Astrocyte (in vitro differentiated cells and primary cell): Measurements from ENCODE around the gene HERC2. TPM values are rescaled to one million over a fixed set of nuclear protein-coding genes. Genes with fewer than 3 reads are reported as not detected.

Experiments
- DNase-seq: peaks from one replicate; pipeline ENCODE4 v3.0.0-alpha.2; 2010; ENCODE audit warnings: low read depth
- FAIRE-seq: peaks from 2 replicates; lab custom pipeline; 2011; peaks lifted over from hg19 to GRCh38; lab: Jason Lieb, UNC
- H2AFZ ChIP-seq: 2 replicates; pipeline ENCODE4 v1.6.0; 2012; ENCODE audit warnings: low read depth, low read length, inconsistent platforms
- H3K27ac ChIP-seq: 2 replicates; pipeline ENCODE4 v1.5.1; 2011; ENCODE audit warnings: low read depth, low read length, inconsistent platforms
- H3K27me3 ChIP-seq: 2 replicates; pipeline ENCODE4 v1.6.0; 2011; ENCODE audit warnings: low read length, inconsistent platforms; ENCODE audit not compliant: insufficient read depth
- H3K36me3 ChIP-seq: 2 replicates; pipeline ENCODE4 v1.5.1; 2011; ENCODE audit warnings: low read length, inconsistent platforms; ENCODE audit not compliant: insufficient read depth
- H3K4me1 ChIP-seq: 2 replicates; pipeline ENCODE4 v1.5.1; 2011; ENCODE audit warnings: low read length, inconsistent platforms; ENCODE audit not compliant: insufficient read depth
- H3K4me2 ChIP-seq: 2 replicates; pipeline ENCODE4 v1.6.0; 2012; ENCODE audit warnings: low read length, inconsistent platforms
- H3K4me3 ChIP-seq: 2 replicates; pipeline ENCODE4 v1.5.1; 2011; ENCODE audit warnings: low read depth, mild to moderate bottlenecking, low read length, inconsistent platforms; ENCODE audit not compliant: insufficient read depth
- H3K79me2 ChIP-seq: 2 replicates; pipeline ENCODE4 v1.6.0; 2012; ENCODE audit warnings: mild to moderate bottlenecking, low read length, inconsistent platforms; ENCODE audit not compliant: insufficient read depth
- H3K9ac ChIP-seq: 2 replicates; pipeline ENCODE4 v1.6.0; 2012; ENCODE audit warnings: mild to moderate bottlenecking, low read length, inconsistent platforms
- H3K9me3 ChIP-seq: 2 replicates; pipeline ENCODE4 v1.5.1; 2012; ENCODE audit warnings: low read depth, mild to moderate bottlenecking, low read length, inconsistent platforms; ENCODE audit not compliant: insufficient read depth
- H4K20me1 ChIP-seq: 2 replicates; pipeline ENCODE4 v1.6.0; 2012; ENCODE audit warnings: low read length, inconsistent platforms; ENCODE audit not compliant: insufficient read depth
- H3K27ac Mint-ChIP-seq: one replicate; pipeline ENCODE4 v1.8.0; 2021; ENCODE audit warnings: mild to moderate bottlenecking, mixed read lengths; ENCODE audit not compliant: unreplicated experiment
- H3K27me3 Mint-ChIP-seq: one replicate; pipeline ENCODE4 v1.8.0; 2021; ENCODE audit warnings: low read depth, mixed read lengths; ENCODE audit not compliant: unreplicated experiment
- H3K36me3 Mint-ChIP-seq: one replicate; pipeline ENCODE4 v1.8.0; 2021; ENCODE audit warnings: low read depth, mixed read lengths; ENCODE audit not compliant: unreplicated experiment
- H3K4me1 Mint-ChIP-seq: one replicate; pipeline ENCODE4 v1.8.0; 2021; ENCODE audit warnings: low read depth, mixed read lengths; ENCODE audit not compliant: unreplicated experiment
- H3K4me3 Mint-ChIP-seq: one replicate; pipeline ENCODE4 v1.8.0; 2021; ENCODE audit warnings: mild to moderate bottlenecking, moderate library complexity, mixed read lengths; ENCODE audit not compliant: unreplicated experiment
- H3K9me3 Mint-ChIP-seq: one replicate; pipeline ENCODE4 v1.8.0; 2021; ENCODE audit warnings: mild to moderate bottlenecking, mixed read lengths; ENCODE audit not compliant: unreplicated experiment
- EZH2 ChIP-seq: IDR thresholded peaks from 2 replicates; pipeline ENCODE4 v1.6.1; 2012; ENCODE audit warnings: mild to moderate bottlenecking, low read length, inconsistent platforms; ENCODE audit not compliant: insufficient read depth
- total RNA-seq: library from RNA; stranded (reverse); gene quantifications from 2 replicates; pipeline ENCODE4 v1.2.1, GENCODE V29; 2021
- TF ChIP-seq, protein P1 (sequence below): IDR thresholded peaks from 2 replicates; pipeline ENCODE4 v1.5.1; 2011; ENCODE audit warnings: low read depth, mild to moderate bottlenecking, inconsistent platforms, low read length, moderate library complexity; ENCODE audit not compliant: insufficient read depth

The HERC2 gene
- total RNA-seq, 1 donor from 2014 or later: 61.5 TPM

DNA sequence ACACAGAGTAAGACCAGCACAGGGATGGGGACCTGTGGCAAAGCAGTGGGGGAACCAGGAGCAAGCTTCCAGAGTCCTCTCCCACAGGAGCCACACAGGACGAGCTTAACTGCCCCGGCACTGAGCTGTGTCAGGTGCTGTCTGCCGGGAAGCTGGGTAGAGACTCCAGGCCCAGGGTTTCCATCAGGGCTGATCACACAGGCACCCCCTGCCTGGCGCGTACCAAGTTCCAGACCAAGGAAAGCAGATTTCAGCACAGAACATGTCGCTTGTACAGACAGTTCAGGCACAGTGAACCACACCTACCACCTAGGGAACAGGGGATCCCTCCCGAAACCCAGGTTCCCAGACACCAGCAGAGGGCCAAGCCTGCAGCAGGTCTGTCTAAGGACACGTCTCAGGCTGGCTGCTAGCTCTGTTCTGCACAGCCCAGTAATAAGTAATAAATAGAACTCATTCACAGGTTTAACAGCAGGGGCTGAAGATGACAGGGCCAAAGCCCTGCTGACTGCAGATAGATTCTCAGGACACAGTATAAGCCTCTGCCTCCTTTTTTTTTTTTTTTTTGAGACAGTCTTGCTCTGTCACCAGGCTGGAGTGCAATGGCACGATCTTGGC is 192.6 kb downstream of the HERC2 start:
- Histone ChIP-seq H2AFZ (no peak overlapping the region), H3K4me2 (no peak overlapping the region), H3K4me3 (no peak overlapping the region), H3K79me2 (no peaks in the 10 kb centered on the region), H3K36me3 (peaks cover 3% of the 10 kb centered on the region), H3K9me3 (no peaks in the 10 kb centered on the region), H3K4me1 (peaks cover 20% of the 10 kb centered on the region), H3K27ac (no peak overlapping the region), H3K27me3 (no peaks in the 10 kb centered on the region), H3K9ac (no peak overlapping the region), H4K20me1 (peaks cover 19% of the 10 kb centered on the region)
- H3K27me3 Mint-ChIP-seq: no peaks in the 10 kb centered on the region
- H3K4me3 Mint-ChIP-seq: no peak overlapping the region
- peaks cover 20% of the 10 kb centered on the region for H3K36me3 Mint-ChIP-seq
- H3K4me1 Mint-ChIP-seq: peaks cover 11% of the 10 kb centered on the region
- no peak overlapping the region for H3K27ac Mint-ChIP-seq
- H3K9me3 Mint-ChIP-seq: no peaks in the 10 kb centered on the region
- FAIRE-seq: no peak
- TF ChIP-seq, protein P1, sequence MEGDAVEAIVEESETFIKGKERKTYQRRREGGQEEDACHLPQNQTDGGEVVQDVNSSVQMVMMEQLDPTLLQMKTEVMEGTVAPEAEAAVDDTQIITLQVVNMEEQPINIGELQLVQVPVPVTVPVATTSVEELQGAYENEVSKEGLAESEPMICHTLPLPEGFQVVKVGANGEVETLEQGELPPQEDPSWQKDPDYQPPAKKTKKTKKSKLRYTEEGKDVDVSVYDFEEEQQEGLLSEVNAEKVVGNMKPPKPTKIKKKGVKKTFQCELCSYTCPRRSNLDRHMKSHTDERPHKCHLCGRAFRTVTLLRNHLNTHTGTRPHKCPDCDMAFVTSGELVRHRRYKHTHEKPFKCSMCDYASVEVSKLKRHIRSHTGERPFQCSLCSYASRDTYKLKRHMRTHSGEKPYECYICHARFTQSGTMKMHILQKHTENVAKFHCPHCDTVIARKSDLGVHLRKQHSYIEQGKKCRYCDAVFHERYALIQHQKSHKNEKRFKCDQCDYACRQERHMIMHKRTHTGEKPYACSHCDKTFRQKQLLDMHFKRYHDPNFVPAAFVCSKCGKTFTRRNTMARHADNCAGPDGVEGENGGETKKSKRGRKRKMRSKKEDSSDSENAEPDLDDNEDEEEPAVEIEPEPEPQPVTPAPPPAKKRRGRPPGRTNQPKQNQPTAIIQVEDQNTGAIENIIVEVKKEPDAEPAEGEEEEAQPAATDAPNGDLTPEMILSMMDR: no peak
- TF ChIP-seq EZH2: no peak
- no peak for DNase-seq

DNA sequence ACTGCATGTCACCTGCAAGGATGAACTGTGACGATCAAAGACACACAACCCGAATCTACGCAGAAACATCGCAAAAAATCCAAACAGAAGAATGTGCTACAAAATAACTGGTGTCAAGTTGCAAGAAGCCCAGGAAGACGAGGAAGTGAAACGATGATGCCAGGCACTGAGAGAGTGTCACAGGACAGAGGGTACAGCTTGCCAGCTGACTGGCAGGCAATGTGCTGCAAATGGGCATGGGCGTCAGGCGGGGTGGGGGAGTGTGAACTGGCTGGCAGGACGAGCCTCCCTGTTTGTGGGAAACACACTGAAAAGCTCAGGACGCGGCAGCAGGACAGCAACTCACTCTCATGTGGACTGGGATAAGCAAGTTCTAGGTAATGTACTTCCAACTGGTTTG is 193.9 kb downstream of the HERC2 start:
- peaks cover 24% of the 10 kb centered on the region for H3K36me3 Mint-ChIP-seq
- no peak overlapping the region for H3K4me3 Mint-ChIP-seq
- peaks cover 30% of the 10 kb centered on the region for H4K20me1 ChIP-seq
- H3K4me3 ChIP-seq: no peak overlapping the region
- H3K9ac ChIP-seq: no peak overlapping the region
- no peak overlapping the region for H3K4me2 ChIP-seq
- no peak overlapping the region for H2AFZ ChIP-seq
- no peak overlapping the region for H3K27ac Mint-ChIP-seq
- H3K27me3 ChIP-seq: no peaks in the 10 kb centered on the region
- H3K9me3 ChIP-seq: no peaks in the 10 kb centered on the region
- H3K4me1 ChIP-seq: peaks cover 10% of the 10 kb centered on the region
- peaks cover 5% of the 10 kb centered on the region for H3K4me1 Mint-ChIP-seq
- TF ChIP-seq, protein P1: no peak
- TF ChIP-seq EZH2: no peak
- no peaks in the 10 kb centered on the region for H3K27me3 Mint-ChIP-seq
- FAIRE-seq (no peak), DNase-seq (no peak)
- no peaks in the 10 kb centered on the region for H3K79me2 ChIP-seq
- H3K9me3 Mint-ChIP-seq: no peaks in the 10 kb centered on the region
- peaks cover 3% of the 10 kb centered on the region for H3K36me3 ChIP-seq
- no peak overlapping the region for H3K27ac ChIP-seq

DNA sequence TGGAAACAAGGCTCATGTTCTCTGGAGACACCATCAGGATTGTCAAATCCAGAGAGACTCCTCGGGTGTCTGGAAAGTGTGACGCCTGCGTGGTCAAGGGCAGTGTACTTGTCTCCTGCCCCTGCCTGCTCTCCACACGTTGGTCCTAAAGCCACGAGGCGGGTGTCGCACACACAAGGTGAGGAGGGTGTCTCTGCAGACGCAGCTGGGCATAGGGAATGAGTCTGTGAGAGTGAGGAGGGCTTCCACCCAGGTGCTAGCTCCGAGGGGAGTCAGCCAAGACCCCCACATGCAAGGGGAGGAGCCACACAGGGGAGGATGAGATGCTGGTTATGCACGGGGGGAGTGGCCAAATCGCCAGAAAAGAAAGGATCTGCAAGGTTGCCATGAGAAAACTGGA is 194.9 kb downstream of the HERC2 start:
- H3K36me3 Mint-ChIP-seq: peaks cover 24% of the 10 kb centered on the region
- no peak overlapping the region for H3K27ac ChIP-seq
- H3K27me3 ChIP-seq: no peaks in the 10 kb centered on the region
- TF ChIP-seq, protein P1: no peak
- no peak for TF ChIP-seq EZH2
- no peak overlapping the region for H3K4me3 Mint-ChIP-seq
- no peaks in the 10 kb centered on the region for H3K9me3 ChIP-seq
- no peaks in the 10 kb centered on the region for H3K9me3 Mint-ChIP-seq
- peaks cover 3% of the 10 kb centered on the region for H3K36me3 ChIP-seq
- H3K79me2 ChIP-seq: no peaks in the 10 kb centered on the region
- H3K27ac Mint-ChIP-seq: no peak overlapping the region
- FAIRE-seq (no peak), DNase-seq (no peak)
- H3K9ac ChIP-seq: no peak overlapping the region
- no peaks in the 10 kb centered on the region for H3K27me3 Mint-ChIP-seq
- peaks cover 36% of the 10 kb centered on the region for H4K20me1 ChIP-seq
- H3K4me2 ChIP-seq: no peak overlapping the region
- H3K4me1 Mint-ChIP-seq: peaks cover 2% of the 10 kb centered on the region
- H2AFZ ChIP-seq: no peak overlapping the region
- peaks cover under 1% of the 10 kb centered on the region for H3K4me1 ChIP-seq
- H3K4me3 ChIP-seq: no peak overlapping the region
